Lower lobe of right lung (tissue), 2 donors: ENCODE results near the gene SDC1. TPM values are rescaled to one million over a fixed set of nuclear protein-coding genes. Genes with fewer than 3 reads are reported as not detected.

ENCODE experiments used
- ATAC-seq, 2 donors: fragments of 200-7000 bp; cut with Tn5 transposase; one replicate each; pipeline ENCODE4 v1.9.1; 2020 to 2022; ENCODE audit warnings: mild to moderate bottlenecking in 2 of 2, moderate library complexity in 2 of 2
- DNase-seq: peaks from one replicate; pipeline ENCODE4 v3.0.0-alpha.2; 2020
- H3K27ac ChIP-seq: fragments of 200-600 bp; one replicate; pipeline ENCODE4 v1.8.0; 2022
- H3K27me3 ChIP-seq: fragments of 200-600 bp; one replicate; pipeline ENCODE4 v1.8.0; 2022; ENCODE audit warnings: low read depth
- H3K36me3 ChIP-seq: fragments of 200-600 bp; one replicate; pipeline ENCODE4 v1.8.0; 2022; ENCODE audit warnings: mild to moderate bottlenecking
- H3K4me1 ChIP-seq: fragments of 200-600 bp; one replicate; pipeline ENCODE4 v1.8.0; 2022
- H3K4me3 ChIP-seq: fragments of 200-600 bp; one replicate; pipeline ENCODE4 v1.8.0; 2022; ENCODE audit warnings: mild to moderate bottlenecking
- H3K9me3 ChIP-seq: fragments of 200-600 bp; one replicate; pipeline ENCODE4 v1.8.0; 2022
- CTCF ChIP-seq: fragments of 200-600 bp; IDR thresholded peaks from one replicate; pipeline ENCODE4 v1.8.0; 2022; ENCODE audit warnings: antibody characterized with exemption, mild to moderate bottlenecking
- intact Hi-C: fragments of 100-400 bp; cut with DNase I; formaldehyde crosslinking; loops from one replicate; pipeline ENCODE4 v1.11.0; 2022
- total RNA-seq: library from RNA; stranded (reverse); fragmentation: NEBNext Ultra II Directional; extraction: Animal tissue kit (Norgen Biotek cat#: 25700); gene quantifications from one replicate; pipeline ENCODE4 v1.2.1, GENCODE V29; 2021
- donor health status: DM: no; HTN: yes; CAD: no; lungs with severe emphysema.

The SDC1 gene
- total RNA-seq, 1 donor from 2014 or later, result 90.0 TPM

- Histone ChIP-seq H3K36me3 (no peaks in the 10 kb centered on the region), H3K4me1 (peaks cover 7% of the 10 kb centered on the region), H3K27me3 (no peaks in the 10 kb centered on the region), H3K9me3 (no peaks in the 10 kb centered on the region), H3K27ac (no peak overlapping the region), H3K4me3 (no peak overlapping the region)
- no peak for DNase-seq
- TF ChIP-seq CTCF, result no peak
- ATAC-seq, result no peak
- intact Hi-C loops, result no loop called here
Measured at GRCh38 chr2:20165677-20166509, 59.0 kb downstream of the SDC1 start.

- intact Hi-C loops, result no loop called here
- Histone ChIP-seq H3K9me3 (no peaks in the 10 kb centered on the region), H3K36me3 (no peaks in the 10 kb centered on the region), H3K27ac (no peak overlapping the region), H3K27me3 (no peaks in the 10 kb centered on the region), H3K4me1 (peaks cover under 1% of the 10 kb centered on the region), H3K4me3 (no peak overlapping the region)
- ATAC-seq (no peak), DNase-seq (no peak)
- TF ChIP-seq CTCF, result no peak
Measured at GRCh38 chr2:20164734-20165478, 60.0 kb downstream of the SDC1 start.

GRCh38 chr2:20164061-20164733 lies 60.7 kb downstream of the SDC1 start:
- Histone ChIP-seq H3K4me1 (no peaks in the 10 kb centered on the region), H3K9me3 (no peaks in the 10 kb centered on the region), H3K4me3 (no peak overlapping the region), H3K36me3 (no peaks in the 10 kb centered on the region), H3K27ac (no peak overlapping the region), H3K27me3 (no peaks in the 10 kb centered on the region)
- ATAC-seq (peak in 1 of 2 donors; percentile 45), DNase-seq (no peak)
- TF ChIP-seq CTCF, result no peak
- intact Hi-C loops, result no loop called here

- H3K4me1 ChIP-seq, result no peaks in the 10 kb centered on the region
- no peaks in the 10 kb centered on the region for H3K9me3 ChIP-seq
- ATAC-seq (no peak), DNase-seq (no peak)
- intact Hi-C loops, result no loop called here
- TF ChIP-seq CTCF, result no peak
- no peak overlapping the region for H3K27ac ChIP-seq
- no peaks in the 10 kb centered on the region for H3K27me3 ChIP-seq
- H3K36me3 ChIP-seq, result no peaks in the 10 kb centered on the region
- no peak overlapping the region for H3K4me3 ChIP-seq
Measured at GRCh38 chr2:20159411-20160070, 65.4 kb downstream of the SDC1 start.

GRCh38 chr2:20157193-20157891 lies 67.6 kb downstream of the SDC1 start:
- ATAC-seq (no peak), DNase-seq (no peak)
- H3K27me3 ChIP-seq, result no peaks in the 10 kb centered on the region
- TF ChIP-seq CTCF, result no peak
- no peaks in the 10 kb centered on the region for H3K9me3 ChIP-seq
- intact Hi-C loops, result no loop called here
- no peak overlapping the region for H3K27ac ChIP-seq
- H3K4me3 ChIP-seq, result no peak overlapping the region
- no peaks in the 10 kb centered on the region for H3K36me3 ChIP-seq
- H3K4me1 ChIP-seq, result no peaks in the 10 kb centered on the region
